ENCODE measurements around the gene IL16.

IL16 gene

GRCh38 chr15:81253846-81254245 lies 57.2 kb downstream of the IL16 start:
- H3K9me3 ChIP-seq (ENCODE audit: low read depth, low read length), result no peaks in the 10 kb centered on the region
- H3K36me3 ChIP-seq (ENCODE audit: insufficient read depth, low read length), result no peaks in the 10 kb centered on the region
- TF ChIP-seq EZH2 (IDR thresholded peaks at IDR 0.05) (no peak), POLR2AphosphoS5 (IDR thresholded peaks at IDR 0.05; ENCODE audit: borderline replicate concordance, low read depth, low read length) (no peak), FOXP2 (optimal IDR thresholded peaks at IDR 0.05; ENCODE audit: control extremely low read depth, extremely low read length, insufficient read depth) (no peak)
- no peak for DNase-seq (ENCODE audit: low read depth, low spot score)
- no peak overlapping the region for H3K27ac ChIP-seq
- H3K4me3 ChIP-seq, result no peak overlapping the region
- no peak overlapping the region for H3K9ac ChIP-seq (ENCODE audit: insufficient read length)

DNA sequence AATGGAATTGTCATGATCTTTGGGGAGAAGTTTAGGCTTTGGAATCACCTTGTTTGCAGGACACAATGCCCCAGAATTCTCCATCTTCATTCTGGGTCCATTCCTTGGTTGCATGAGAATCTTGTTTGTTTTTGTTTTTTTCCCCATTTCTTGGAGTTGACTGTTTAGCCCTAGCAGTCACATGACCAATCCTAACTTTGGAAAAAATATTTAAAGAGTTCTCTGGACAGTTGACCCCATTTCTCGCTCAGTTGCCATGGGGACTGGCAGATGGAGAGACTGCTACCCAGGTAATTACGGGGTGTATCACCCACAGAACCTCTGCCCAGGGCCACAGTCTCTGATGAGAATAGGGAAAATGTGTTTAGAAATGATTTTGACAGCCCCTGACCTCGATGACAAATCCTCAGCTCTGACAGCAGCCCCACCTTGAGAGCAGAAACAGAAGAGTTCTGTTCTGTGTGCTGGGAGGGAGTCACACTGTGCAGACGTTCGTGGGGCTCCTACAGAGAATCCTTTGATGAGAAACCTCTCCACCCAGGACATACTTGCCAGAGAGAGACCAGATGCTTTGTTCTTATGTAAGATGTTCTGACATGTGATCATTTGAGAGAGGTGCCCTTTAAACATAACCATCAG lies 57.7 kb downstream of the IL16 start:
- H3K4me3 ChIP-seq, result no peak overlapping the region
- no peak overlapping the region for H3K27ac ChIP-seq
- H3K9me3 ChIP-seq (ENCODE audit: low read depth, low read length), result no peaks in the 10 kb centered on the region
- H3K9ac ChIP-seq (ENCODE audit: insufficient read length), result no peak overlapping the region
- H3K36me3 ChIP-seq (ENCODE audit: insufficient read depth, low read length), result no peaks in the 10 kb centered on the region
- no peak for TF ChIP-seq POLR2AphosphoS5 (IDR thresholded peaks at IDR 0.05; ENCODE audit: borderline replicate concordance, low read depth, low read length)
- no peak for TF ChIP-seq EZH2 (IDR thresholded peaks at IDR 0.05)
- no peak for TF ChIP-seq FOXP2 (optimal IDR thresholded peaks at IDR 0.05; ENCODE audit: control extremely low read depth, extremely low read length, insufficient read depth)
- DNase-seq (ENCODE audit: low read depth, low spot score), result no peak

- H3K9ac ChIP-seq (ENCODE audit: insufficient read length), result no peak overlapping the region
- no peaks in the 10 kb centered on the region for H3K36me3 ChIP-seq (ENCODE audit: insufficient read depth, low read length)
- no peaks in the 10 kb centered on the region for H3K9me3 ChIP-seq (ENCODE audit: low read depth, low read length)
- H3K27ac ChIP-seq, result no peak overlapping the region
- no peak for TF ChIP-seq FOXP2 (optimal IDR thresholded peaks at IDR 0.05; ENCODE audit: control extremely low read depth, extremely low read length, insufficient read depth)
- DNase-seq (ENCODE audit: low read depth, low spot score), result no peak
- no peak overlapping the region for H3K4me3 ChIP-seq
These were observed 58.2 kb downstream of the IL16 start for GRCh38 chr15:81254916-81255290.

GRCh38 chr15:81255315-81255957 lies 58.8 kb downstream of the IL16 start:
- TF ChIP-seq FOXP2 (optimal IDR thresholded peaks at IDR 0.05; ENCODE audit: control extremely low read depth, extremely low read length, insufficient read depth) (no peak), EZH2 (IDR thresholded peaks at IDR 0.05) (no peak), POLR2AphosphoS5 (IDR thresholded peaks at IDR 0.05; ENCODE audit: borderline replicate concordance, low read depth, low read length) (no peak)
- Histone ChIP-seq H3K9ac (ENCODE audit: insufficient read length) (no peak overlapping the region), H3K4me3 (no peak overlapping the region), H3K9me3 (ENCODE audit: low read depth, low read length) (no peaks in the 10 kb centered on the region), H3K27ac (no peak overlapping the region), H3K36me3 (ENCODE audit: insufficient read depth, low read length) (no peaks in the 10 kb centered on the region)
- no peak for DNase-seq (ENCODE audit: low read depth, low spot score)

GRCh38 chr15:81255958-81256320 lies 59.3 kb downstream of the IL16 start:
- no peak overlapping the region for H3K27ac ChIP-seq
- no peak overlapping the region for H3K9ac ChIP-seq (ENCODE audit: insufficient read length)
- TF ChIP-seq FOXP2 (optimal IDR thresholded peaks at IDR 0.05; ENCODE audit: control extremely low read depth, extremely low read length, insufficient read depth) (no peak), POLR2AphosphoS5 (IDR thresholded peaks at IDR 0.05; ENCODE audit: borderline replicate concordance, low read depth, low read length) (no peak), EZH2 (IDR thresholded peaks at IDR 0.05) (no peak)
- H3K36me3 ChIP-seq (ENCODE audit: insufficient read depth, low read length), result no peaks in the 10 kb centered on the region
- no peak for DNase-seq (ENCODE audit: low read depth, low spot score)
- no peaks in the 10 kb centered on the region for H3K9me3 ChIP-seq (ENCODE audit: low read depth, low read length)
- H3K4me3 ChIP-seq, result no peak overlapping the region

DNA sequence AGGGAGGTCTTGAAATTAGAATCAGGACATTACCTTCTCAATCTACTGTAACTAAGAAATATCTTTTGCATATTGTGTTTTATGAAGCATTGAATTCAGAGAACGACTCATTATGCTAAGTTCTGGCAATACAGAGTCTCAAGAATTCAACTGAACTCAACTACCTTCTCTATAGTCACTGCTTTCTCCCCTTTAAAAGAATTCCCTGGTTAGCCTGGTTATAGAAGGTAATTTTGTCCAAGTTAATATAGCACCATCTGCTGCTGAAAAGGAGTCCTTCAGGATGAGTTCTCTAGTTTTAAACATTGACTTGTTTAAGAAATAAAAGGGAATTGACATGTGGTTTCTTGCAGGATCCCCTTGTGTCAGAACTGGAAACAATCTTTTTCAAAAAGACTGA lies 60.2 kb downstream of the IL16 start:
- Histone ChIP-seq H3K27ac (no peak overlapping the region), H3K9me3 (ENCODE audit: low read depth, low read length) (no peaks in the 10 kb centered on the region), H3K4me3 (no peak overlapping the region), H3K36me3 (ENCODE audit: insufficient read depth, low read length) (no peaks in the 10 kb centered on the region), H3K9ac (ENCODE audit: insufficient read length) (no peak overlapping the region)
- TF ChIP-seq POLR2AphosphoS5 (IDR thresholded peaks at IDR 0.05; ENCODE audit: borderline replicate concordance, low read depth, low read length) (no peak), FOXP2 (optimal IDR thresholded peaks at IDR 0.05; ENCODE audit: control extremely low read depth, extremely low read length, insufficient read depth) (no peak), EZH2 (IDR thresholded peaks at IDR 0.05) (no peak)
- DNase-seq (ENCODE audit: low read depth, low spot score), result no peak

DNA sequence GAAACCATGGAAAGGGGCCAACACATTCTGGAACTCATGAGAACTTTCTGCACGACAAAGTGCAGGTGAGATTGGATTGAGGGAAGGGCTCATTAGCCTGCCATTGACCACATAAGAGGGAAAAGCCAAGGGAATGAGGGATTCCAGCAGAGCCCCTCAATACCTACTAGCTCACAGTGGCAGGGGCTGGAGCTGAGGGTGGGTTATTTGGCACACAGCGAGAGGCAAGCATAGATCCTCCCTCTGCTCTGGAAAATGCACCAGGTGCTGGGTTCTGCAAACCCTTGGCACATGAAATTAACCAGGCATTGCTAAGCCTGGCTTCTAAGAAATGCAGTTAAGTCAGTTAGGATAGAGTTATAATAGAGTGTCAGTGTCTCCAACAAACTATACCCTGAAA lies 60.8 kb downstream of the IL16 start:
- TF ChIP-seq POLR2AphosphoS5 (IDR thresholded peaks at IDR 0.05; ENCODE audit: borderline replicate concordance, low read depth, low read length), result no peak
- TF ChIP-seq FOXP2 (optimal IDR thresholded peaks at IDR 0.05; ENCODE audit: control extremely low read depth, extremely low read length, insufficient read depth), result no peak
- no peak for TF ChIP-seq EZH2 (IDR thresholded peaks at IDR 0.05)
- Histone ChIP-seq H3K4me3 (no peak overlapping the region), H3K36me3 (ENCODE audit: insufficient read depth, low read length) (no peaks in the 10 kb centered on the region), H3K9ac (ENCODE audit: insufficient read length) (no peak overlapping the region), H3K9me3 (ENCODE audit: low read depth, low read length) (no peaks in the 10 kb centered on the region), H3K27ac (no peak overlapping the region)
- DNase-seq (ENCODE audit: low read depth, low spot score), result no peak

GRCh38 chr15:81258455-81258854 lies 61.8 kb downstream of the IL16 start:
- TF ChIP-seq POLR2AphosphoS5 (IDR thresholded peaks at IDR 0.05; ENCODE audit: borderline replicate concordance, low read depth, low read length) (no peak), EZH2 (IDR thresholded peaks at IDR 0.05) (no peak), FOXP2 (optimal IDR thresholded peaks at IDR 0.05; ENCODE audit: control extremely low read depth, extremely low read length, insufficient read depth) (no peak)
- no peaks in the 10 kb centered on the region for H3K36me3 ChIP-seq (ENCODE audit: insufficient read depth, low read length)
- H3K27ac ChIP-seq, result no peak overlapping the region
- H3K4me3 ChIP-seq, result no peak overlapping the region
- no peak for DNase-seq (ENCODE audit: low read depth, low spot score)
- no peaks in the 10 kb centered on the region for H3K9me3 ChIP-seq (ENCODE audit: low read depth, low read length)
- H3K9ac ChIP-seq (ENCODE audit: insufficient read length), result no peak overlapping the region

Data from SK-N-MC (cell line).